Hepatocyte (in vitro differentiated cells): ENCODE results near the gene CCDC73.

Experiments
- CTCF ChIP-seq: fragments of 200-600 bp; sonication (generic); IDR thresholded peaks from 2 replicates; pipeline ENCODE4 v1.5.1; 2016; ENCODE audit warnings: antibody characterized with exemption, mild to moderate bottlenecking; ENCODE audit not compliant: poor library complexity
- EZH2 ChIP-seq: fragments of 200-600 bp; sonication (generic); IDR thresholded peaks from 2 replicates; pipeline ENCODE4 v1.6.1; 2016; ENCODE audit warnings: antibody characterized with exemption, mild to moderate bottlenecking, borderline replicate concordance
- EZH2phosphoT487 ChIP-seq: fragments of 200-600 bp; sonication (generic); IDR thresholded peaks from one replicate; pipeline ENCODE4 v1.6.1; 2018; ENCODE audit warnings: antibody characterized with exemption, mild to moderate bottlenecking, low read depth, moderate library complexity; ENCODE audit not compliant: unreplicated experiment, severe bottlenecking

GRCh38 chr11:32583459-32584271, 210.8 kb downstream of the CCDC73 start, which contains the start of gene EIF3M:
- TF ChIP-seq CTCF (no peak), EZH2phosphoT487 (no peak), EZH2 (no peak)
